Ishikawa (cell line): ENCODE results near the gene ZBTB20.

Experiments
- CEBPB ChIP-seq: IDR thresholded peaks from 2 replicates; pipeline ENCODE4 v1.6.1; 2012
- CREB1 ChIP-seq: IDR thresholded peaks from 2 replicates; pipeline ENCODE4 v1.6.1; 2012; ENCODE audit warnings: low read depth
- EGR1 ChIP-seq: IDR thresholded peaks from 2 replicates; pipeline ENCODE4 v1.6.1; 2012
- EP300 ChIP-seq: IDR thresholded peaks from 2 replicates; pipeline ENCODE4 v1.6.1; 2012; ENCODE audit warnings: borderline replicate concordance
- FOXM1 ChIP-seq: IDR thresholded peaks from 2 replicates; pipeline ENCODE4 v1.6.1; 2012; ENCODE audit warnings: low read depth, borderline replicate concordance
- MAX ChIP-seq: IDR thresholded peaks from 2 replicates; pipeline ENCODE4 v1.6.1; 2012
- NFIC ChIP-seq: IDR thresholded peaks from 2 replicates; pipeline ENCODE4 v1.6.1; 2012
- RAD21 ChIP-seq: IDR thresholded peaks from 2 replicates; pipeline ENCODE4 v1.6.1; 2012; ENCODE audit warnings: low read depth
- TAF1 ChIP-seq: IDR thresholded peaks from 2 replicates; pipeline ENCODE4 v1.6.1; 2012; ENCODE audit warnings: low read depth, mild to moderate bottlenecking
- TCF12 ChIP-seq: IDR thresholded peaks from 2 replicates; pipeline ENCODE4 v1.6.1; 2012; ENCODE audit warnings: low read depth
- TEAD4 ChIP-seq: IDR thresholded peaks from 2 replicates; pipeline ENCODE4 v1.6.1; 2012
- YY1 ChIP-seq: IDR thresholded peaks from 2 replicates; pipeline ENCODE4 v1.6.1; 2012; ENCODE audit warnings: low read depth
- ZBTB7A ChIP-seq: IDR thresholded peaks from 2 replicates; pipeline ENCODE4 v1.6.1; 2012; ENCODE audit warnings: low read depth
- TF ChIP-seq, protein P1 (sequence below): IDR thresholded peaks from 2 replicates; pipeline ENCODE4 v1.6.1; 2012
- TF ChIP-seq, protein P2 (sequence below): IDR thresholded peaks from 2 replicates; pipeline ENCODE4 v1.6.1; 2012; ENCODE audit warnings: low read depth, mild to moderate bottlenecking

The ZBTB20 gene

DNA sequence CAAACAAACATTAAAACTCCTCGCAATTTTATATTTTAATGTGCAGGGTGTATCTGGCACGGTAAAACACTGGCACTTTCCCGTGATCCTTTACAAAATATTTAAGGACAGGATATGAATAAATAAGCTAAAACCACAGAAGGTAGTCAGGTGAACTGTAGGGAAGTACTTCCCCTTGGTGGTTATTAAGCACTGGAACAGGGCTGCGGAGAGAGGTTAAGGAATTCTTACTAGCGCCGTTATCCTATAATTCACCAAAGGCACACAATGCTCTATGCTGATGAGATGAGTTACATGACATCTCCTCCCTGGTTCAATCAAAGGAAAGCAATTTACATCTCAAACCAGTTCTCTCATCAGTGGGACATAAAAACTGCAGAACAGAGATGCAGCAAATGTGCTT is 289.8 kb downstream of the ZBTB20 start:
- TF ChIP-seq TEAD4: no peak
- TF ChIP-seq, protein P1, sequence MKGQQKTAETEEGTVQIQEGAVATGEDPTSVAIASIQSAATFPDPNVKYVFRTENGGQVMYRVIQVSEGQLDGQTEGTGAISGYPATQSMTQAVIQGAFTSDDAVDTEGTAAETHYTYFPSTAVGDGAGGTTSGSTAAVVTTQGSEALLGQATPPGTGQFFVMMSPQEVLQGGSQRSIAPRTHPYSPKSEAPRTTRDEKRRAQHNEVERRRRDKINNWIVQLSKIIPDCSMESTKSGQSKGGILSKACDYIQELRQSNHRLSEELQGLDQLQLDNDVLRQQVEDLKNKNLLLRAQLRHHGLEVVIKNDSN: no peak
- TF ChIP-seq CREB1: no peak
- TF ChIP-seq TAF1: no peak
- no peak for TF ChIP-seq FOXM1
- TF ChIP-seq EGR1: no peak

- TF ChIP-seq EP300: no peak
- no peak for TF ChIP-seq TAF1
- TF ChIP-seq TCF12: no peak
- TF ChIP-seq YY1: no peak
- TF ChIP-seq CREB1: no peak
- TF ChIP-seq TEAD4: no peak
- TF ChIP-seq, protein P1: no peak
- TF ChIP-seq, protein P2, sequence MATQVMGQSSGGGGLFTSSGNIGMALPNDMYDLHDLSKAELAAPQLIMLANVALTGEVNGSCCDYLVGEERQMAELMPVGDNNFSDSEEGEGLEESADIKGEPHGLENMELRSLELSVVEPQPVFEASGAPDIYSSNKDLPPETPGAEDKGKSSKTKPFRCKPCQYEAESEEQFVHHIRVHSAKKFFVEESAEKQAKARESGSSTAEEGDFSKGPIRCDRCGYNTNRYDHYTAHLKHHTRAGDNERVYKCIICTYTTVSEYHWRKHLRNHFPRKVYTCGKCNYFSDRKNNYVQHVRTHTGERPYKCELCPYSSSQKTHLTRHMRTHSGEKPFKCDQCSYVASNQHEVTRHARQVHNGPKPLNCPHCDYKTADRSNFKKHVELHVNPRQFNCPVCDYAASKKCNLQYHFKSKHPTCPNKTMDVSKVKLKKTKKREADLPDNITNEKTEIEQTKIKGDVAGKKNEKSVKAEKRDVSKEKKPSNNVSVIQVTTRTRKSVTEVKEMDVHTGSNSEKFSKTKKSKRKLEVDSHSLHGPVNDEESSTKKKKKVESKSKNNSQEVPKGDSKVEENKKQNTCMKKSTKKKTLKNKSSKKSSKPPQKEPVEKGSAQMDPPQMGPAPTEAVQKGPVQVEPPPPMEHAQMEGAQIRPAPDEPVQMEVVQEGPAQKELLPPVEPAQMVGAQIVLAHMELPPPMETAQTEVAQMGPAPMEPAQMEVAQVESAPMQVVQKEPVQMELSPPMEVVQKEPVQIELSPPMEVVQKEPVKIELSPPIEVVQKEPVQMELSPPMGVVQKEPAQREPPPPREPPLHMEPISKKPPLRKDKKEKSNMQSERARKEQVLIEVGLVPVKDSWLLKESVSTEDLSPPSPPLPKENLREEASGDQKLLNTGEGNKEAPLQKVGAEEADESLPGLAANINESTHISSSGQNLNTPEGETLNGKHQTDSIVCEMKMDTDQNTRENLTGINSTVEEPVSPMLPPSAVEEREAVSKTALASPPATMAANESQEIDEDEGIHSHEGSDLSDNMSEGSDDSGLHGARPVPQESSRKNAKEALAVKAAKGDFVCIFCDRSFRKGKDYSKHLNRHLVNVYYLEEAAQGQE: no peak
- TF ChIP-seq EGR1: no peak
- no peak for TF ChIP-seq RAD21
- TF ChIP-seq FOXM1: no peak
- no peak for TF ChIP-seq ZBTB7A
- TF ChIP-seq NFIC: no peak
- no peak for TF ChIP-seq MAX
- no peak for TF ChIP-seq CEBPB
These were observed 290.3 kb downstream of the ZBTB20 start for GRCh38 chr3:114856835-114857234.

DNA sequence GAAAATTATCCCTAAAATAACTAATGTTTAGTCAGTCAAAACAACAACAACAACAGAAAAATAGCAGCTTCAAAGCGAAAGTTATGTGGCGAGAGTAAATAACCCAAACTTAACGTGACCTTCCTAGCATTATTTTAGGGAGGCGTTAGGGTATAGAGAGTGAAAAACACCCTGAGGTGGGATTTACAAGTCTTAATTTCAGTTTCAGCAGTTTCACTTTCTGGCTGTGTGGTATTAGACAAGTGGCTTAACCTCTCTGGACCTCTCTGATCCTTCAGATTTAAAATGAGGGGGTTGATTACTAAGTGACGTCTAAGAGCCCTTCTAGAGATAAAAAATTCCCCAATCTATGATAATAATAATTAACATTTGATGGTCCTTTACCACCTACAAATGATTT is 291.2 kb downstream of the ZBTB20 start:
- TF ChIP-seq ZBTB7A: no peak
- no peak for TF ChIP-seq CEBPB
- no peak for TF ChIP-seq MAX
- no peak for TF ChIP-seq CREB1
- TF ChIP-seq, protein P1: no peak
- no peak for TF ChIP-seq FOXM1
- TF ChIP-seq, protein P2: no peak
- no peak for TF ChIP-seq EP300
- TF ChIP-seq TAF1: no peak
- TF ChIP-seq YY1: no peak
- no peak for TF ChIP-seq TEAD4
- TF ChIP-seq TCF12: no peak
- TF ChIP-seq RAD21: no peak
- TF ChIP-seq NFIC: no peak

GRCh38 chr3:114852966-114853365 is 294.1 kb downstream of the ZBTB20 start:
- TF ChIP-seq YY1 (no peak), EP300 (no peak), CREB1 (no peak), TCF12 (no peak), NFIC (no peak), TEAD4 (no peak)
- TF ChIP-seq, protein P1: no peak

- TF ChIP-seq MAX (no peak), YY1 (no peak), TEAD4 (no peak), ZBTB7A (no peak), CREB1 (no peak), NFIC (no peak), RAD21 (no peak), CEBPB (no peak), FOXM1 (no peak), TAF1 (no peak), EGR1 (no peak)
- TF ChIP-seq, protein P2: no peak
- TF ChIP-seq, protein P1: no peak
These were observed 296.2 kb downstream of the ZBTB20 start for GRCh38 chr3:114850898-114851297.
